Lung (tissue), 12 donors: ENCODE measurements around the gene GINS3. TPM values are rescaled to one million over a fixed set of nuclear protein-coding genes. Genes with fewer than 3 reads are reported as not detected.
"Not testable (repeated sequence)": the region's sequence is repeated elsewhere in the genome, so short reads cannot be mapped to it uniquely, and the experiment has no call there.

Experiments used
- ATAC-seq: fragments of 200-7000 bp; cut with Tn5 transposase; one replicate; pipeline ENCODE4 v1.9.1; 2020; ENCODE audit warnings: moderate number of reproducible peaks; ENCODE audit not compliant: insufficient read depth, low FRiP score
- DNase-seq, 3 donors: peaks; one replicate each; pipeline ENCODE4 v3.0.0-alpha.2; 2013 to 2017
- H3K27ac ChIP-seq, 2 donors: one replicate each; pipeline ENCODE4 v1.5.1; 2013; ENCODE audit warnings: mild to moderate bottlenecking in 2 of 2, moderate library complexity in 2 of 2, control low read depth in 1 of 2, inconsistent platforms in 1 of 2, low read depth in 1 of 2, low read length in 1 of 2
- H3K27me3 ChIP-seq, 3 donors: one replicate each; pipeline ENCODE4 v1.5.1; 2013; ENCODE audit warnings: low read length in 2 of 3; ENCODE audit not compliant: control insufficient read depth in 3 of 3, insufficient read depth in 3 of 3
- H3K36me3 ChIP-seq, 4 donors: one replicate each; pipeline ENCODE4 v1.5.1; 2013; ENCODE audit warnings: low read length in 4 of 4, mild to moderate bottlenecking in 1 of 4, moderate library complexity in 1 of 4; ENCODE audit not compliant: control insufficient read depth in 4 of 4, insufficient read depth in 4 of 4
- H3K4me1 ChIP-seq, 5 donors: one replicate each; pipeline ENCODE4 v1.5.1; 2013; ENCODE audit warnings: low read length in 5 of 5, mild to moderate bottlenecking in 2 of 5, moderate library complexity in 1 of 5; ENCODE audit not compliant: control insufficient read depth in 5 of 5, insufficient read depth in 5 of 5
- H3K4me3 ChIP-seq: one replicate; pipeline ENCODE4 v1.5.1; 2013; ENCODE audit warnings: mild to moderate bottlenecking, control low read depth, moderate library complexity
- H3K9ac ChIP-seq, 2 donors: one replicate each; pipeline ENCODE4 v1.5.1; 2013; ENCODE audit warnings: low read length in 2 of 2, control low read depth in 1 of 2; ENCODE audit not compliant: insufficient read depth in 1 of 2
- H3K9me3 ChIP-seq, 4 donors: one replicate each; pipeline ENCODE4 v1.5.1; 2013; ENCODE audit warnings: low read length in 3 of 4, mild to moderate bottlenecking in 1 of 4, moderate library complexity in 1 of 4; ENCODE audit not compliant: control insufficient read depth in 4 of 4, insufficient read depth in 3 of 4
- WGBS, 2 donors: extraction: QIAGEN DNeasy Blood & Tissue Kit; methylation state at CpG; one replicate each; pipeline ENCODE4 v1.1.7; 2013; 5-methylcytosine and 5-hydroxymethylcytosine counted together
- polyA plus RNA-seq, 2 donors: library from polyadenylated mRNA; stranded (reverse); fragments of 200-250 nt; gene quantifications; one replicate each; pipeline ENCODE4 v1.2.1, GENCODE V29; 2013
- total RNA-seq, 2 donors: library from RNA; depleted of rRNA in 1 of 2; stranded (reverse); fragments of >200 nt in 1 of 2; gene quantifications; one replicate each; pipeline ENCODE4 v1.2.1, GENCODE V29; 2014 to 2021
- TF ChIP-seq, protein P1 (sequence below): IDR thresholded peaks from 2 replicates; pipeline ENCODE4 v1.5.1; 2012; ENCODE audit warnings: mild to moderate bottlenecking; ENCODE audit errors: control extremely low read depth, extremely low read depth
- donor health status: control.
- donor health status: control.
- donor health status: Bipolar disorder and iron deficiency.
- donor health status: healthy.
- donor health status: DM: yes; HTN: yes; CAD: no.

Gene GINS3
- total and polyA plus RNA-seq, 4 donors: 2.7 to 5.1 (median 3.4) TPM

DNA sequence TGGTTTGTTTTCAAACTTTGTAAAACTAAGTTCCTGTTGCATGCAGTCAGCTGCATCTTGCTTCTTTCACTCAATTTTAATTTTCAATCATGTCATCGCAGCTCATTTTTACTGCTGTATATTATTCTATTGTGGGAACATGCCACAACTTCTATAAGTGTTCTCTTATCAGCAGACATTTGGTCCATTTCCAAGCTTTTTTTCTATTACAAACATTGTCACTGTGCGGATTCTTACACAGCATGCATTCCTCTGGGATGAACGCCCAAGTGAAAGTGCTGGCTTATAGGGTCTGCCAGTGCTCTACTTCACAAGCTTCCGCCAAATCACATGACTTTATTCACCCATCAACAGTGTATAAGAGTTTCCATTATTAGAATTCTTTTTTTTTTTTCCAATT, 22.7 kb downstream of the GINS3 start:
- DNase-seq: peak; percentile 38 to 66 (median 65)
- Histone ChIP-seq H3K9me3 (no peaks in the 10 kb centered on the region), H3K27me3 (no peaks in the 10 kb centered on the region), H3K27ac (peak overlapping the region in 1 of 2 donors; percentile 85), H3K9ac (no peak overlapping the region), H3K4me3 (no peak overlapping the region), H3K36me3 (no peaks in the 10 kb centered on the region), H3K4me1 (peaks cover 0 to 4% (median 0%) of the 10 kb centered on the region in 5 donors)
- ATAC-seq: no peak
- WGBS, 2 donors: 51 to 72% methylated on average over 4 of the region's 4 CpGs
- TF ChIP-seq, protein P1, sequence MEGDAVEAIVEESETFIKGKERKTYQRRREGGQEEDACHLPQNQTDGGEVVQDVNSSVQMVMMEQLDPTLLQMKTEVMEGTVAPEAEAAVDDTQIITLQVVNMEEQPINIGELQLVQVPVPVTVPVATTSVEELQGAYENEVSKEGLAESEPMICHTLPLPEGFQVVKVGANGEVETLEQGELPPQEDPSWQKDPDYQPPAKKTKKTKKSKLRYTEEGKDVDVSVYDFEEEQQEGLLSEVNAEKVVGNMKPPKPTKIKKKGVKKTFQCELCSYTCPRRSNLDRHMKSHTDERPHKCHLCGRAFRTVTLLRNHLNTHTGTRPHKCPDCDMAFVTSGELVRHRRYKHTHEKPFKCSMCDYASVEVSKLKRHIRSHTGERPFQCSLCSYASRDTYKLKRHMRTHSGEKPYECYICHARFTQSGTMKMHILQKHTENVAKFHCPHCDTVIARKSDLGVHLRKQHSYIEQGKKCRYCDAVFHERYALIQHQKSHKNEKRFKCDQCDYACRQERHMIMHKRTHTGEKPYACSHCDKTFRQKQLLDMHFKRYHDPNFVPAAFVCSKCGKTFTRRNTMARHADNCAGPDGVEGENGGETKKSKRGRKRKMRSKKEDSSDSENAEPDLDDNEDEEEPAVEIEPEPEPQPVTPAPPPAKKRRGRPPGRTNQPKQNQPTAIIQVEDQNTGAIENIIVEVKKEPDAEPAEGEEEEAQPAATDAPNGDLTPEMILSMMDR: no peak

DNA sequence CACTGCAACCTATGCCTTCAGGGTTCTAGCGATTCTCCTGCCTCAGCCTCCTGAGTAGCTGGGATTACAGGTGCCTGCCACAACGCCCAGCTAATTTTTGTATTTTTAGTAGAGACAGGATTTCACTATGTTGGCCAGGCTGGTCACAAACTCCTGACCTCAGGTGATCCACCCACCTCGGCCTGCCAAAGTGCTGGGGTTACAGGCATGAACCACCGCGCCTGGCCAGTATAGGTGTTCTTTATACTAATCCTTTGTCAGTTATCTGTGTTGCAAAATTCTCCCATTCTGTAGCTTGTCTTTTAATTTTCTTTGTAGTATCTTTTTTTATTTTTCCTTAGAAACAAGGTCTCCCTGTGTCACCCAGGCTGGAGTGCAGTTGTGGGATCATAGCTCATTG, 23.7 kb downstream of the GINS3 start:
- H3K4me1 ChIP-seq, H3K4me3 ChIP-seq, H3K9me3 ChIP-seq, DNase-seq, H3K36me3 ChIP-seq, H3K27me3 ChIP-seq, ATAC-seq, H3K9ac ChIP-seq: not testable (repeated sequence)
- peak overlapping the region in 1 of 2 donors; percentile 97 for H3K27ac ChIP-seq
- WGBS, 2 donors: 93 to 98% methylated on average over 5 of the region's 5 CpGs

DNA sequence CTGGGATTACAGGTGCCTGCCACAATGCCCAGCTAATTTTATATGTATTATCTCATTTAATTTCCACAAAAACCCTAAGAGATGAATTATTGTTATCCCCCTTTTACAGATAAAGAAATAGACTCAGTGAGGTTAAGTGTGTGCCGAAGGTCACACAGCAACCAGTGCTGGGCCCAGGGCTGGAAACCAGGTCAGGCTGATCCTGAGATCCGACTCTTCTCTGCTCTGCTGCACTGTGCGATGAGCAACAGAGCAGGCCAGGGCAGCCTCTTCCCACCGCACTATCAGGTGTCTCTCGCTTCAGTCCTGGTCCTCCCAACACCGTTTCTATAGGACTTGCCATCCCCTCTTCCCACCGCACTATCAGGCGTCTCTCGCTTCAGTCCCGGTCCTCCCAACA, 24.8 kb downstream of the GINS3 start:
- Histone ChIP-seq H3K9me3 (no peaks in the 10 kb centered on the region), H3K27ac (peak overlapping the region in 1 of 2 donors; percentile 97), H3K4me3 (no peak overlapping the region), H3K36me3 (no peaks in the 10 kb centered on the region), H3K27me3 (no peaks in the 10 kb centered on the region), H3K4me1 (peaks cover 0 to 4% (median 0%) of the 10 kb centered on the region in 5 donors), H3K9ac (no peak overlapping the region)
- ATAC-seq (no peak), DNase-seq (no peak)
- 97 to 99% methylated on average over 10 of the region's 10 CpGs for WGBS, 2 donors
- TF ChIP-seq, protein P1: no peak

DNA sequence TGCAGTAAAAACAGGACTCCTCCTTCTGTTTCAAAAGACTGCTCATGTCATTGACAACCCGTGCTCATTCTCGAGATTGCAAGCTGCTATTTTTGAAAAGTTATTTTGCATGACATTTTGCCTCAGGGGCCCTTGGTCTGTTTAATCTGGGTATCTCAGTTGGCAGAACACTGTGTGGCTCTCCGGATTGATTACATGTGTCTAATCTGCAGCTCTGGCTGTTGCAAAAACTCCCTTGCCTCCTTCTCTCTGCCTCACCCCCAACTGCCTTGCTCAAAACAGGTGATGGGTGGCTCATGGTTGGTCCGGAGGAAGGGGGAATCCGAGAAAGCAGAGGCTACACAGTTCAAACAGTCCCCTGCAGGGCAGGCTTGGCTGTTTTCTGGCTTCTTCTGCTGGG, 25.3 kb downstream of the GINS3 start:
- H3K27ac ChIP-seq: peak overlapping the region in 1 of 2 donors; percentile 97
- no peak for DNase-seq
- H3K9me3 ChIP-seq: no peaks in the 10 kb centered on the region
- no peak overlapping the region for H3K4me3 ChIP-seq
- H3K4me1 ChIP-seq: peaks cover 0 to 4% (median 0%) of the 10 kb centered on the region in 5 donors
- H3K27me3 ChIP-seq: no peaks in the 10 kb centered on the region
- ATAC-seq: no peak
- TF ChIP-seq, protein P1: no peak
- 75 to 77% methylated on average over 5 of the region's 5 CpGs for whole genome bisulfite sequencing, 2 donors
- H3K36me3 ChIP-seq: no peaks in the 10 kb centered on the region
- H3K9ac ChIP-seq: no peak overlapping the region
